ENCODE results near the gene MAP1LC3C.
"Not testable (repeated sequence)": the region's sequence is repeated elsewhere in the genome, so short reads cannot be mapped to it uniquely, and the experiment has no call there.

MAP1LC3C gene

GRCh38 chr1:241990040-241990439 lies 8.9 kb downstream of the MAP1LC3C start:
- no peak for FAIRE-seq

- not testable (repeated sequence) for FAIRE-seq
These were observed 10.4 kb downstream of the MAP1LC3C start for GRCh38 chr1:241988389-241988930.

- peak; percentile 66 for FAIRE-seq
These were observed 13.1 kb downstream of the MAP1LC3C start for GRCh38 chr1:241985787-241986186.

- FAIRE-seq = no peak
These were observed 19.0 kb downstream of the MAP1LC3C start for GRCh38 chr1:241979926-241980325.

GRCh38 chr1:241979071-241979470 lies 19.8 kb downstream of the MAP1LC3C start:
- FAIRE-seq = no peak

- FAIRE-seq = no peak
These were observed 22.7 kb downstream of the MAP1LC3C start for GRCh38 chr1:241976229-241976628.

GRCh38 chr1:241972703-241973369 lies 26.1 kb downstream of the MAP1LC3C start:
- FAIRE-seq = no peak

- FAIRE-seq = no peak
These were observed 30.3 kb downstream of the MAP1LC3C start for GRCh38 chr1:241968611-241969010.

- FAIRE-seq = no peak
These were observed 34.2 kb downstream of the MAP1LC3C start for GRCh38 chr1:241964550-241965282.

- FAIRE-seq = no peak
These were observed 35.2 kb downstream of the MAP1LC3C start for GRCh38 chr1:241963722-241964121.

- FAIRE-seq = no peak
These were observed 36.7 kb downstream of the MAP1LC3C start for GRCh38 chr1:241962153-241962552.

GRCh38 chr1:241957692-241958494 lies 41.0 kb downstream of the MAP1LC3C start, which contains the start of gene BECN2:
Gene BECN2 (plus strand): TSS chr1:241957767. CDS start chr1:241957767, 0 bp downstream.
- no peak for FAIRE-seq

GRCh38 chr1:241950390-241950789 lies 48.5 kb downstream of the MAP1LC3C start:
- no peak for FAIRE-seq

- FAIRE-seq = no peak
These were observed 51.5 kb downstream of the MAP1LC3C start for GRCh38 chr1:241947354-241947753.

Measured in TTC549 (cell line).